Thyroid gland (tissue), 4 donors: Measurements from ENCODE around the gene KCNH5.

ENCODE experiments used
- POLR2A ChIP-seq, 2 donors: fragments of 450-650 bp; IDR thresholded peaks; one replicate each; pipeline ENCODE4 v1.6.1; 2017; ENCODE audit warnings: antibody characterized with exemption in 2 of 2, mild to moderate bottlenecking in 2 of 2, moderate library complexity in 1 of 2
- TF ChIP-seq, protein P1 (sequence below), 6 experiments: fragments of 200-600 bp in 3 of 6; fragments of 450-650 bp in 3 of 6; sonication (generic) in 3 of 6; IDR thresholded peaks; one replicate each; pipeline ENCODE4 v1.5.1; 2016 to 2019; ENCODE audit warnings: antibody characterized with exemption in 6 of 6, mild to moderate bottlenecking in 2 of 6, inconsistent platforms in 1 of 6, moderate library complexity in 1 of 6

DNA sequence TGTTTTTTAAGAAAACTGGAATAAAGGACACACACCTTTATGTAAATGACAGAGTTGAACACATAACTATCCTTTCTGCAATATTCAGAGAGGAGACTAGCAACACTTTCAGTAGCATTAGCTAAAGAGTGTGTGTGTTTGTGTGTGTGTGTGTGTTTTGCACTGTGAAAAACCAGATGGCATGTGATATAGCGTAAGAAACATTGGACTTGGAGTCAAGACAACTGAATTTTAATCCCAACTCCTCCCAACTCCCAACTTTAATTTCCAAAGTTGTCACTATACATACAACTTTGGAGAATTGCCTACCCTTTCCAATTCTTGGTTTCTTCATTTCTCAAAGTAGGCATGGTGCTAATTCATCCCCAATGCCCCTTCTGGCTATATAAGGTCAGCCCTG is 347.8 kb downstream of the KCNH5 start:
- TF ChIP-seq, protein P1, sequence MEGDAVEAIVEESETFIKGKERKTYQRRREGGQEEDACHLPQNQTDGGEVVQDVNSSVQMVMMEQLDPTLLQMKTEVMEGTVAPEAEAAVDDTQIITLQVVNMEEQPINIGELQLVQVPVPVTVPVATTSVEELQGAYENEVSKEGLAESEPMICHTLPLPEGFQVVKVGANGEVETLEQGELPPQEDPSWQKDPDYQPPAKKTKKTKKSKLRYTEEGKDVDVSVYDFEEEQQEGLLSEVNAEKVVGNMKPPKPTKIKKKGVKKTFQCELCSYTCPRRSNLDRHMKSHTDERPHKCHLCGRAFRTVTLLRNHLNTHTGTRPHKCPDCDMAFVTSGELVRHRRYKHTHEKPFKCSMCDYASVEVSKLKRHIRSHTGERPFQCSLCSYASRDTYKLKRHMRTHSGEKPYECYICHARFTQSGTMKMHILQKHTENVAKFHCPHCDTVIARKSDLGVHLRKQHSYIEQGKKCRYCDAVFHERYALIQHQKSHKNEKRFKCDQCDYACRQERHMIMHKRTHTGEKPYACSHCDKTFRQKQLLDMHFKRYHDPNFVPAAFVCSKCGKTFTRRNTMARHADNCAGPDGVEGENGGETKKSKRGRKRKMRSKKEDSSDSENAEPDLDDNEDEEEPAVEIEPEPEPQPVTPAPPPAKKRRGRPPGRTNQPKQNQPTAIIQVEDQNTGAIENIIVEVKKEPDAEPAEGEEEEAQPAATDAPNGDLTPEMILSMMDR (IDR thresholded peaks at IDR 0.05), result no peak
- TF ChIP-seq POLR2A (IDR thresholded peaks at IDR 0.05), result no peak
